Measurements from ENCODE around the gene KAZN. TPM values are rescaled to one million over a fixed set of nuclear protein-coding genes. Genes with fewer than 3 reads are reported as not detected.

Gene KAZN
- polyA plus RNA-seq, 1 donor from 2014 or later, result 20.6 TPM

GRCh38 chr1:14739082-14739832 is 140.8 kb downstream of the KAZN start:
- H3K9me2 ChIP-seq (ENCODE audit: insufficient read depth, low read length), result no peaks in the 10 kb centered on the region
- no peak overlapping the region for H3K4me3 ChIP-seq (ENCODE audit: low read length)
- peaks cover 3% of the 10 kb centered on the region for H3K79me2 ChIP-seq (replicated peaks; ENCODE audit: insufficient read depth, low read length)
- no peak overlapping the region for H3K9ac ChIP-seq (ENCODE audit: low read length)
- H2AFZ ChIP-seq (ENCODE audit: low read depth, low read length), result no peak overlapping the region
- H3K27ac ChIP-seq (ENCODE audit: low read length), result no peak overlapping the region
- H3K36me3 ChIP-seq (ENCODE audit: insufficient read depth, low read length), result no peaks in the 10 kb centered on the region
- H4K20me1 ChIP-seq (ENCODE audit: insufficient read depth), result no peaks in the 10 kb centered on the region
- no peaks in the 10 kb centered on the region for H3K27me3 ChIP-seq (ENCODE audit: insufficient read depth, low read depth, low read length)
- H3K9me3 ChIP-seq (ENCODE audit: low read length), result no peaks in the 10 kb centered on the region
- H3K4me2 ChIP-seq (ENCODE audit: low read length), result no peak overlapping the region
- TF ChIP-seq RAD21 (conservative IDR thresholded peaks at IDR 0.05), result no peak
- H3F3A ChIP-seq (ENCODE audit: insufficient read depth, low read length, poor library complexity, severe bottlenecking), result no peaks in the 10 kb centered on the region

- H3K9me3 ChIP-seq (ENCODE audit: low read length), result no peaks in the 10 kb centered on the region
- H2AFZ ChIP-seq (ENCODE audit: low read depth, low read length), result no peak overlapping the region
- H3K4me2 ChIP-seq (ENCODE audit: low read length), result no peak overlapping the region
- H4K20me1 ChIP-seq (ENCODE audit: insufficient read depth), result no peaks in the 10 kb centered on the region
- no peaks in the 10 kb centered on the region for H3K9me2 ChIP-seq (ENCODE audit: insufficient read depth, low read length)
- no peaks in the 10 kb centered on the region for H3K27me3 ChIP-seq (ENCODE audit: insufficient read depth, low read depth, low read length)
- no peaks in the 10 kb centered on the region for H3K36me3 ChIP-seq (ENCODE audit: insufficient read depth, low read length)
- no peak overlapping the region for H3K27ac ChIP-seq (ENCODE audit: low read length)
- TF ChIP-seq EZH2 (IDR thresholded peaks at IDR 0.05; ENCODE audit: borderline replicate concordance, insufficient read depth, low read length, poor library complexity, severe bottlenecking) (no peak), POLR2AphosphoS5 (IDR thresholded peaks at IDR 0.05) (no peak), CTCF (IDR thresholded peaks at IDR 0.05; ENCODE audit: poor library complexity, severe bottlenecking) (no peak), MXI1 (conservative IDR thresholded peaks at IDR 0.05; ENCODE audit: poor library complexity, severe bottlenecking) (no peak), EP300 (conservative IDR thresholded peaks at IDR 0.05; ENCODE audit: poor library complexity, severe bottlenecking) (no peak), TAF1 (IDR thresholded peaks at IDR 0.05; ENCODE audit: low read depth) (no peak), REST (IDR thresholded peaks at IDR 0.05; ENCODE audit: borderline replicate concordance) (no peak), RAD21 (conservative IDR thresholded peaks at IDR 0.05) (no peak), SMC3 (conservative IDR thresholded peaks at IDR 0.05; ENCODE audit: poor library complexity) (no peak)
- H3K4me3 ChIP-seq (ENCODE audit: low read length), result no peak overlapping the region
- no peaks in the 10 kb centered on the region for H3F3A ChIP-seq (ENCODE audit: insufficient read depth, low read length, poor library complexity, severe bottlenecking)
- H3K9ac ChIP-seq (ENCODE audit: low read length), result no peak overlapping the region
- H3K79me2 ChIP-seq (replicated peaks; ENCODE audit: insufficient read depth, low read length), result peaks cover 3% of the 10 kb centered on the region
These were observed 141.5 kb downstream of the KAZN start for GRCh38 chr1:14740016-14740415.
